HG02852 (cell line): ENCODE measurements around the gene MED12L.

Experiments used
- ATAC-seq: cut with Tn5 transposase; IDR thresholded peaks from one replicate; pipeline ENCODE4 v1.9.1; 2021; ENCODE audit warnings: mild to moderate bottlenecking, moderate library complexity; ENCODE audit not compliant: unreplicated experiment

The MED12L gene

DNA sequence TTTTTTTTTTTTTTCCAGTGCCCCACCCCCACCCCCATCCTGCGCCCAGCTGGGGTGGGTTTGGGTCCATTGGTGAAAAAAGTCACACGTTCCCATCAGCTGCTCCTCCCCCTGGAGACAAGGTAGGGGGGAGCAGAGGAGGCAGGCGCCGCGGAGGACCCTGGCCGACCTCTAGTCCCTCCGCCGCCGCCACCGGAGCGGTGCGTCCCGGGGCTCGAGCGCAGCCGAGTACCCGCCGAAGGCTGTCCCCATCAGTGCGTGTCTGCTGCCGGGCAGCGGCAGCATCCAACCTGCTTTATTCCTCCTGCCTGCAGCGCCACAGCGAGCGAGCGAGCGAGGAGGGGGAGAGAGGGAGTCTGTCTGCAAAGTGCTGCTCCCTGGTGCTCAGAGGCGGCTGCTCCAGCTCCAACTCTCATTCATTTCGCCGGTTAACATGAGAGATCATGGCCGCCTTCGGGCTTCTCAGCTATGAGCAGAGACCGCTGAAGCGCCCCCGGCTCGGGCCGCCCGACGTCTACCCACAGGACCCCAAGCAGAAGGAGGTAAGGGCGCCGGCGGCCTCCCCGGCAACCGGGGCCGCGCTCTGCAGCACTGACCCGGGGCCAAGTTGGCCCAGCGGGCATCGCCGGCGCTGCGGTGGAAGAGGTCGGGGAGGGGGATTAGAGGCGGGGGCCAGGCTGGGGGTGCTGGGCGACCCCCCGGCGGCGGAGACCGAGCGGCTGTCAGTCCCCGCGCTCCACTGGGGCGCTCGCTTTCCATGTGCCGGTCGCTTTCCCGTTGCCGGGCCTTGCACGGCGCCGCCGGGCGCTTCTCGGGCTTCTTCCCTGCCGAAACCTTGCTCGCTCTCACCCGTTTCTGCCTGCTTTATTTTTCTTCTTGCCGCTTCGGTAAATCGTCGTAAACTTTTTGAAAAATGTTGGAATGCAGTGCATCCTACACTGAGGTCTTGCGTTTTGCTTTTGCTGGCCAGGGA, 1.3 kb downstream of the MED12L start:
- peak; percentile 70 for ATAC-seq

GRCh38 chr3:151087648-151088047, 2.2 kb downstream of the MED12L start:
- no peak for ATAC-seq

DNA sequence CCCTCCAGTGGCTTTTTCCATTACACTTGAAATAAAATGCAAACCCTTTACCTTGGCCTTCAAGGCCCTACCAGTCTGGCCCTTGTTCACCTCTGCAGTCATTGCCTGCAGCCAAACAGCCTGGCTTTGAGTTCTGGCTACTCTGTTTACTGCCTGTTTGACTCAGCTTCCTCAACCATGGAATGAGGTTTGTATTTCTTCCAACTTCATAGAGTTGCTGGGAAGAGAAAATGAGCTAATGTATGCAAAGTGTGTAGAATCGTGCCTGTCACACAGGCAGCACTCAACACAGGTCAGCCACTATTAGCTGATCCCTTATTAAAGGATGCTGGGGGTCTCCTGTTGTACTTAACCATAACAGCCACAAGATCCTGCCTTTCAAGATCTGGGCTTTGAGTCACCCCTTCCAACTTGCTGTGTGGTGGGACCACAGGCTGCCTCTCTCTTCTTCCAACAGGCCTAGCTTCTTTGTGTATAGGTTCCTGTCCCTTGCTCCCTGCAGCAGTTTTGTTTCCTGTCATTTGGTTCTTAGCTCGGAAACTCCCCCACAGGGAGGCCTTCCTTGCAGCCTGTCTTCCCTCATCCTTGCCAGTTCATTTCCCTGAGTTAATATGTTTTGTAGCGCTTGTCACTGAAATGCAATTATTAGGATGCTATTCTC, 6.4 kb downstream of the MED12L start:
- ATAC-seq = no peak

DNA sequence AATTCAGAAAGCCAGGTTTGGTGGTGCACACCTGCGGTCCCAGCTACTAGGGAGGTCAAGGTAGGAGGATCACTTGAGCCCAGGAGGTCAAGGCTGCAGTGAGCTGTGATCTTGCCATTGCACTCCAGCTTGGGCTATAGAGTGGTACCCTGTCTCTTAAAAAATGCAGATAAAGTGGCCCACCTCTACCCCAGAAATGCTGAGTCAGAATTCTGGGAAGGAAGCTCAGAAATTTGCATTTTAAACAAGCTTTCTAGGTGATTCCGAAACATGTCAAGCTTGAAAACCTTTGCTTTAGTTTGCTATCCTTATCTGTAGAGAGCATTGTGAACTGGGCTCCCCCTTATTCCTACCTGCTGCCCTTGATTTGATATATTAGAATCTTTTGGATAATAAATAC, 7.7 kb downstream of the MED12L start:
- ATAC-seq = no peak

- ATAC-seq = peak; percentile 62
These were observed 8.4 kb downstream of the MED12L start for GRCh38 chr3:151093905-151094304.

- no peak for ATAC-seq
These were observed 11.3 kb downstream of the MED12L start for GRCh38 chr3:151096716-151097115.

DNA sequence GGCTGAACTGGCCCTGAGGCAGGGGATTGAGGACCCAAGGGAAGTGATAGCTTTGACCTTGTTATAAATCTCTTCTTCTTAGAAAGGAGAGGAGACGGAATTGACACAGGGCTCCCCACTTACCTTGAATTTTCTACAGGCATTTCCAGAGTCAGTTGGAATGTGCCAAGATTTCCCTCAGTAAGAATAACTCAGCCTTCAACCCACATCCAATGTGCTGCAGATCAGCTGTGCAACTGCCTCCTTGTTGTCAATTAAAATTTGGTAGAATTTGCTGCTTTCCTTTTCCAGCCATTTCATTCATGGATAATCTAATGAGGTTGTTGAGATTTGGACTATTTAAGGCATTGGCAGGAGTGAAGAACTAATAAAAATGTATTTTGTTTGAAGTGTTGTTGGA, 14.6 kb downstream of the MED12L start:
- no peak for ATAC-seq

DNA sequence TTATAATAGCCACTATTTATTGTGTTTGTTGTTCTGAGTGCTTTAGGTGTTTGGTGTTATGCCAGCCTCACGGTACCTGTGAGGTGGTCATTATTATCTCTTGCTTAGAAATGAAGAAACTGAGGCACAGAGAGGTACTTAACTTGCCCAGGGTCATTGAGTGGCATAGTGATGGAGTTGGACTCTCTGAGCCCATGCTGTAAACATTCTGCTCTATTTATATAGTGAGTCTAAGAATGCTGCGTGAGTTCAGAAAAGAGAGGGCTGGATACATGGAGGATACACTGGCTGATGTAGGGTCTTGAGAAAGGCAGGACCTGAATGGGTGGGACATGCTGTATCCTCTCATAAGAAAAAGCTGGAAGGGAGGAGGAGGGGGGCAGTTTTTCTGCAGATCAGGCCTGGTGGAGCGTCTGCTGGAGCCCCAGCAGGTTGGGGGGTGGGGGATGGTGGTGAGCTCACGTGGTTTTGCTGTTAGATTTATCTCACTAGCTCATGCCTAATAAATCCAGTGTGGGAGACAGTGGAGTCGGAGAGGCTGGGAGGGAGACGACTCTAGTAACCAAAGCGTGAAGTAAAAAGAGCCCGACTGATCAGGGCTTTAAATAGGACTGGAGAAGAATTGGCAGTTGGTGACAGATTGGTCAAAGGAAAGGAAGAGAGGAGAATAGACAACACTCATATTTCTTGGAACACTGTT, 16.0 kb downstream of the MED12L start:
- ATAC-seq = no peak

DNA sequence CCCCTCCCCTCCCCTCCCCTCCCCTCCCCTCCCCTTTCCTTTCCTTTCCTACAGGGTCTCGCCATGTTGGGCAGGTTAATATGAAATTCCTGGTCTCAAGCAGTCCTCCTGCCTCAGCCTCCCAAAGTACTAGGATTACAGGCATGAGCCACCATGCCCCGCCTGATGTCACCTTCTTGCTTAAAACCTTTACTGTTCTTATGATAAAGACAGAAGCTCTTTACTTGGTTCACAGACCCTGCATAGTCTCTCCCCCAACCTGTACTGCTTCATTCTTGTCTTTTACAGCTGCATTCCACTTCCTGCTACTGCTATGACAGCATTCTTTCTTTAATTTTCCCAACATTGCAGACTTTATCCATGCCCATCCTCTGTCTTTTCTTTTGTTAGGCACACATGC, 20.8 kb downstream of the MED12L start:
- ATAC-seq = no peak

DNA sequence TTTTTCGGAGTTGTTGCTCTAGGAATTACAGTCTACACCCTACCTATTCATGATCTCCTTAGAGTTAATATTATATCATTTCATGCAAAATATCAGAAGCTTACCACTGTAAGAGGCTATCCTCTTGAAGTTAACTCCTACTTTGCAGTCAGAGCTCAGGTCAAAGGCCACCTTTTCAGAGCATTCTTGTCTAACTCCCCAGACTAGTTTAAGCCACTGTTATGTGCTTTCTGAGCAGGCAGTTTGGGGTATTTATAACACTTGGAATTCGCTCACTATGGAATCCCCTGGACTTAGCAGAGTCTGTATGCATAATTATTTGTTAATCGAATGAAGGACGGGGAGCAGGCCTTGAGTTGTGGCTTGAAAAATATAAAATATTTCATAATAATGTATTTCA, 21.7 kb downstream of the MED12L start:
- no peak for ATAC-seq

DNA sequence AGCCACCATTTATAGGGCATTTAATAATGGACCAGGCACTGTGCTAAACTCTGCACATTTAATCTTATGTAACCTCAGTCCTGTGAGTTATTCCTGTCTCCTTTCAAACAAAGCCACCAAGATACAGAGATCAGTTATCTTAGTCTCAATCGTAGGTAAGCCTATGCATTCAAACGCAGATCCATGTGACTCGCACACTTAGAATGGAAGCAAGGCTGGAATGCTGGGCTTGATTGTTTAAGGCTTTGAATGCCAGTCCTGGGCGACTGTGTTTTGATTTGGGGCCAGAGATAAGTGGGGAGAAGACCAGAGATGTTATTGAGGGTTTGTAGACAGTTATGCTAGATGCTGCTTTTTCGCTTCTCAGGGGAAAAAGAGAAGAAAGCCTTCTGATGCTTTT, 22.2 kb downstream of the MED12L start:
- ATAC-seq = no peak

DNA sequence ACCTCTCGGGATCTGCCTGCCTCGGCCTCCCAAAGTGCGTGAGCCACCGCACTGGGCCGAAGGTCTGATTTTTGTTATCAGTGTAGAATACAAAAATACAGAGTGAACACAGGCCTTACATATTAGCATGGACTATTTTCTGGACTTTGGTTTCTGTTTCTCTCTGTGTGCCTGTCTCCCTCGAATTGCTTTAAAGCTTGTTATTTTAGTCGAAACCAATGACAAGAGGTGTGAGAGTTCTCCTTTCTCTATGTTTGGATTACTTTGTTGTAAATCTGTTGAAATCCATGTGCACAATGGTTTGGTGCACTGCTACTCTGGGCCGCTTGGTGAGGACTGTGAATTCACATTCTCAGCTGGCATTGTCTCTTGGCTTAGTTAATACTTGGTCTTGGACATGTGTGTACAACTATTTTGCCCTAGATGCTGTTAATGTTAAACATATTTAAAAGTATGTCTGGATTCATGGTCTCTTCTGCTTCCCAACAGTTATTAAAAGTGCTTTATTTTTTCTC, 23.9 kb downstream of the MED12L start:
- ATAC-seq = no peak

DNA sequence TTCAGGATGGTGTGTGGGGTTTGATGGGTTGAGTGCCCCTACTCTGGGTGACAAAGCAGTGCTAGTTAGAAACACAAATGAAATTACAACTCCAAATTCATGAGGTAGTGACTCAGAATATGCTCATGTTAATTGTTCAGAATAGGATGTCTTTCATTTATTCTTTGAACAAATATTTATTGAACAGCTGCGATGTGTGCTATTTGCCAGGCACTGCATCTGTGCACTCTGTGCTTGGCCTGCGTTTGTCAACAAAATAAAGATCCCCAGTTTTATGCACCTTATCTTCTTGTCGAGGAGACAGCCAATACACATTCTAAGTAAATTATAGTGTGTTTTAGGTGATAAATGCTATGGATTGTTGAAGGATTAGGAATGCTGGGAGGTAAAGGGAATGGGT, 27.3 kb downstream of the MED12L start:
- no peak for ATAC-seq

GRCh38 chr3:151113343-151113742, 27.9 kb downstream of the MED12L start:
- no peak for ATAC-seq

GRCh38 chr3:151117047-151117446, 31.6 kb downstream of the MED12L start:
- ATAC-seq = no peak

- no peak for ATAC-seq
These were observed 33.7 kb downstream of the MED12L start for GRCh38 chr3:151119188-151119587.

GRCh38 chr3:151120409-151120808, 34.9 kb downstream of the MED12L start:
- ATAC-seq = no peak

DNA sequence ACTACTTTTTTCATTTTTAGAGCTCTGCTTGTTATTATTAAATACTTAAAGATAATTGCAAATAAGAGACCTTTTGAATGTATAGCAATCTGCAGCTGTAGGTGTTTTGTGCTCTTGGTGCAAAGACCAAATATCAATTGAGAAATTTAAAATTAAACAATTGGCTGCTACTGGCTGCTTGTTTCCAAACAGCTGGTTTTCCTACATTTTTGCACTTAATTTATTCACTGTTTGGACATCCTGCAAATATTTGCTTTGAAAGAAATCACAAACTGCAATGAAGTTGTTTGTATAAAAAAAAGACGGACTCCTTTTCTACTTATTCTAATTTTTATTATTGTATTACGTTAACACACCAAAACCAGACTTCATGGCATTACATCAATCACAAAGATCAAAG, 35.6 kb downstream of the MED12L start:
- ATAC-seq = no peak

DNA sequence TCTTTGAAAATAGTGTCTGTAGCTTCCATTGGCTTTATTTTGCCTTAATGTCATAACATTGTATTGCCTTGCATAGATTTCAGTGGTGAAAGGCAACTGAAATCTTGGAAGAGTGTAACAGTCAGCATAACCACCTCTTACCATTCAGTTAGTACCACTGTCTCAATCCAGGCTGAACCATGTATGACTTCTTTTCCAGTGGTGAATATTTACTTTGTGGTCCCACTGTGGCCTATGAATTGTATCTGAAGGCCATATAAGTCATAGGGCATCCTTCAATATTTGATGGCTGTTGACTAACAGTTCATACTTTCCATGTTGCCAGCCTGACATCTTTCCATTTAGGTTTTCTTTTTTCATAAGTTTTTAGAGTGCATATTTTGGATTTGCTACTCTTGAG, 38.4 kb downstream of the MED12L start:
- no peak for ATAC-seq

DNA sequence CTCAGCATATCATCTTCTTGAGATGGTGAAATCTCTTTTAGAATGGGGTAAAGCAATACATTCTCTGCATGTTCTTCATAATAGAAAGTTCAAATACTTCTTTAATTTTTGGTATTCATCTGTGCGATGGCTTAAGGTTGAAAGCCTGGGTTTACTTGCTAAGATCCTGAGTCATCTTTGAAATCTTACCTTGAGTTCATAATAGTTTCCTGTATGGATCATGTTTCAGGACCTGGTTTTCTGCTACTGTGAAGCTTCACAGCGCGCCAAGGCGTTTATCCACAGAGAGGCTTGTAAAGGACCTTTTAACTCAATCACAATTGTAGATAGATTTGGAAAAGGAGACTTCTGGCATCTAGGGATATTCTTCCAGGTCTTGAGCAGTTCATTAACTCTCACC, 39.0 kb downstream of the MED12L start:
- ATAC-seq = no peak

DNA sequence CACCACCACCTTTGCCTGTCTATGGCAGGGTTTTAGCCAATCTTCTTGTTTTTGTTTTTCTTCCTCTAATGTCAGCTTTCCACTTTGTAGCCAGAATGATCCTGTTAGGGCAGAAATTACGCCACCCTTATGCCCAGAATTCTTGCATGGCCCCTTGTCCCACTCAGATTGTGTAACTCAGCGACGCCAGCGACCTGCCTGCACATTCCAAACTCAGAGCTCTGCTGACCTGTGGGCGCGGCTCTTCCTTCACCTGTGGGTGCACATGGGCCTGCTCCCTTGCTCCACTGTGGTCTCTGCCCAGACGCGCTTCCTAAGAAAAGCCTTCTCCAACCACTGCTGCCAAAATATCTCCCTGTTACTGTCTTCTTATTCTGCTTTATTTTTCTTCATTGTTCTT, 45.0 kb downstream of the MED12L start:
- ATAC-seq = no peak
